ENCODE data around the gene CTNNA2.

DNA sequence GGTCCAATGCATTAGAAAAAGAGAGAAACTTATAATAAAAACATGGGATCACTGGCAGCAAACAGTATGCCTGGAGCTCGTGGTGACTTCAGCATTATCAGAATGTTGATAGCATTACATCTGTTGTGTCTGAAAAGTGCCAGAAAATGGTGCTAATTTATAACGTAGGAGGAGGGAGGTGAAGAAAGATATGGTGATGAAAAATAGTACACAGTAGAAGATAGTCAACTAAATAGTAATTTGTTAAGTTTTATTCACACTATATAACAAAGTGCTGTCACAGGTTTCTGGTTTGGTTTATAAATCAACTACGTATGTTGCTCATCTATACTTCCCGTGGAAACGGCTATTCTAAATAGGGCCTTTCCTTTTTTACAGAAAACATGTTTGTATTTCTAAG is 674.3 kb downstream of the CTNNA2 start:
- TF ChIP-seq, protein P1, sequence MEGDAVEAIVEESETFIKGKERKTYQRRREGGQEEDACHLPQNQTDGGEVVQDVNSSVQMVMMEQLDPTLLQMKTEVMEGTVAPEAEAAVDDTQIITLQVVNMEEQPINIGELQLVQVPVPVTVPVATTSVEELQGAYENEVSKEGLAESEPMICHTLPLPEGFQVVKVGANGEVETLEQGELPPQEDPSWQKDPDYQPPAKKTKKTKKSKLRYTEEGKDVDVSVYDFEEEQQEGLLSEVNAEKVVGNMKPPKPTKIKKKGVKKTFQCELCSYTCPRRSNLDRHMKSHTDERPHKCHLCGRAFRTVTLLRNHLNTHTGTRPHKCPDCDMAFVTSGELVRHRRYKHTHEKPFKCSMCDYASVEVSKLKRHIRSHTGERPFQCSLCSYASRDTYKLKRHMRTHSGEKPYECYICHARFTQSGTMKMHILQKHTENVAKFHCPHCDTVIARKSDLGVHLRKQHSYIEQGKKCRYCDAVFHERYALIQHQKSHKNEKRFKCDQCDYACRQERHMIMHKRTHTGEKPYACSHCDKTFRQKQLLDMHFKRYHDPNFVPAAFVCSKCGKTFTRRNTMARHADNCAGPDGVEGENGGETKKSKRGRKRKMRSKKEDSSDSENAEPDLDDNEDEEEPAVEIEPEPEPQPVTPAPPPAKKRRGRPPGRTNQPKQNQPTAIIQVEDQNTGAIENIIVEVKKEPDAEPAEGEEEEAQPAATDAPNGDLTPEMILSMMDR (IDR thresholded peaks at IDR 0.05), result no peak
- no peak for TF ChIP-seq POLR2A (IDR thresholded peaks at IDR 0.05)
